Motor neuron (in vitro differentiated cells): ENCODE measurements around the gene PBRM1. TPM values are rescaled to one million over a fixed set of nuclear protein-coding genes. Genes with fewer than 3 reads are reported as not detected.
"Not testable (repeated sequence)": the region's sequence is repeated elsewhere in the genome, so short reads cannot be mapped to it uniquely, and the experiment has no call there.

Source experiments
- ATAC-seq, 8 experiments: fragments of 200-7000 bp; cut with Tn5 transposase; replicated peaks in 6 of 8; 2 replicates each; pipeline ENCODE4 v1.8.0; 2021; ENCODE audit warnings: mild to moderate bottlenecking in 8 of 8, moderate library complexity in 8 of 8
- H3K27ac ChIP-seq, 2 donors: fragments of 250-450 bp; sonication (Bioruptor Pico); 2 replicates each; pipeline ENCODE4 v1.9.0; 2021; ENCODE audit warnings: antibody characterized with exemption in 2 of 2, mild to moderate bottlenecking in 2 of 2, moderate library complexity in 1 of 2
- H3K4me1 ChIP-seq, 2 donors: fragments of 250-450 bp; sonication (Bioruptor Pico); replicated peaks in 1 of 2; 2 replicates each; pipeline ENCODE4 v1.6.1; 2021; ENCODE audit warnings: antibody characterized with exemption in 2 of 2, mild to moderate bottlenecking in 2 of 2, moderate library complexity in 1 of 2
- H3K4me3 ChIP-seq, 5 donors: fragments of 250-450 bp; sonication (Bioruptor Pico); 2 replicates each; pipeline ENCODE4 v1.9.0; 2021; ENCODE audit warnings: antibody characterized with exemption in 5 of 5, mild to moderate bottlenecking in 5 of 5, moderate library complexity in 4 of 5
- WGBS, 10 experiments: fragments of 450-650 bp; shearing (Covaris generic); methylation state at CpG; one replicate each; pipeline ENCODE4 v1.0.0; 2022; 5-methylcytosine and 5-hydroxymethylcytosine counted together
- in situ Hi-C, 9 experiments: fragments of 400-800 bp; cut with MboI; loops; one replicate each; pipeline ENCODE4 v1.15.0; 2021; ENCODE audit warnings: low sequenced_read_pairs in 9 of 9, low pct_unique_long_range_greater_than_20kb in 2 of 9; ENCODE audit not compliant: unreplicated experiment in 9 of 9
- total RNA-seq, 8 experiments: library from RNA; unstranded; fragments of 300-600 nt; gene quantifications; 2 replicates each; pipeline versions ENCODE4 v1.2.3 to v1.2.4, GENCODE V29; 2022

The PBRM1 gene
- 100 to 1,000 TPM in 1 of 8 experiments, 10 to 100 TPM in 7; 27.2 to 100 (median 66.9) TPM for total RNA-seq

GRCh38 chr3:52685709-52686691 lies at the start of gene PBRM1, which contains the start of gene GNL3:
TSS of gene PBRM1 (minus strand) at chr3:52685913.
TSS of gene GNL3 (plus strand) at chr3:52686032. CDS start at chr3:52686093, 61 bp downstream.
- 0 to 1% (median 0%) methylated on average over 1 to 13 of the region's 82 CpGs; no CpG with 5 or more reads in 1 of the 10 experiments for WGBS, 10 experiments
- in situ Hi-C loops: no loop called here

GRCh38 chr3:52733256-52733891 lies 47.7 kb upstream of the PBRM1 start:
- in situ Hi-C loops: no loop called here
- Histone ChIP-seq H3K4me1 (no peaks in the 10 kb centered on the region), H3K27ac (no peak overlapping the region), H3K4me3 (no peak overlapping the region)
- ATAC-seq: no peak
- WGBS, 10 experiments: 83 to 100% (median 92%) methylated on average over 4 to 10 of the region's 10 CpGs

More at GRCh38 chr3:52685709-52686691, at the start of gene PBRM1, which contains the start of gene GNL3:
- ATAC-seq: peak; percentile 74 to 92 (median 87)
- H3K4me1 ChIP-seq: peaks cover 12 to 17% of the 10 kb centered on the region in 2 donors
- peak within 1 kb of the TSS; percentile 56 to 94 (median 77) for H3K4me3 ChIP-seq
- H3K27ac ChIP-seq: peak within 1 kb of the TSS; percentile 99

- in situ Hi-C loops: no loop called here
- Histone ChIP-seq H3K27ac (no peak overlapping the region), H3K4me1 (no peaks in the 10 kb centered on the region), H3K4me3 (no peak overlapping the region)
- ATAC-seq: no peak
- WGBS, 10 experiments: 62 to 100% (median 83%) methylated on average over 2 to 8 of the region's 14 CpGs; no CpG with 5 or more reads in 2 of the 10 experiments
Measured at GRCh38 chr3:52731590-52731989, 45.9 kb upstream of the PBRM1 start.

DNA sequence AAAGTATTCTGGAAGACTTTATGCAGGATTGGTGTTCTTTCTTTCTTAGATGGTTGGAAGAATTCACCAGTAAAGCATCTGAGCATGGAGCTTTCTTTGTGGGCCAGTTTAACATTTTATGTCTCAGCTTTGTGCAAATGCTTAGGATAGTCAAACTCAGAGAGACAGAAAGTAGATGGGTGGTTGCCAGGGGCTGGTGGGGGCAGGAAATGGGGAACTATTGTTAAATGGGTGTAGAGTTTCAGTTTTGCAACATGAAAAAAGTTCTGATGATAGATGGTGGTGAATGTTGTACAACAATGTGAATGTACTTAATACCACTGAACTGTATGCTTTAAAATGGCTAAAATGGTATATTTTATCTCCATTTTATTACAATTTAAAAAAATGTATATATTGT lies 45.0 kb upstream of the PBRM1 start:
- no peak overlapping the region for H3K4me3 ChIP-seq
- H3K27ac ChIP-seq: no peak overlapping the region
- no peak for ATAC-seq
- in situ Hi-C loops: no loop called here
- H3K4me1 ChIP-seq: no peaks in the 10 kb centered on the region

DNA sequence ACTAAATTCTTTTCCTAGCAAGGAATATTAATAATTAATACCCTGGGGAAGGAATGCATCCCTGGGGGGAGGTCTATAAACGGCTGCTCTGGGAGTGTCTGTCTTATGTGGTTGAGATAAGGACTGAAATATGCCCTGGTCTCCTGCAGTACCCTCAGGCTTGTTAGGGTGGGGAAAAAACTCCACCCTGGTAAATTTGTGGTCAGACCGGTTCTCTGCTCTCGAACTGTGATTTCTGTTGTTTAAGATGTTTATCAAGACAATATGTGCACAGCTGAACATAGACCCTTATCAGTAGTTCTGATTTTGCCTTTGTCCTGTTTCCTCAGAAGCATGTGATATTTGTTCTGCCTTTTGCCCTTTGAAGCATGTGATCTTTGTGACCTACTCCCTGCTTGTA lies 43.0 kb upstream of the PBRM1 start:
- ATAC-seq, H3K27ac ChIP-seq, H3K4me3 ChIP-seq, H3K4me1 ChIP-seq, in situ Hi-C loops: not testable (repeated sequence)
- 73 to 83% (median 75%) methylated on average over 2 of the region's 3 CpGs; no CpG with 5 or more reads in 7 of the 10 experiments for WGBS, 10 experiments

DNA sequence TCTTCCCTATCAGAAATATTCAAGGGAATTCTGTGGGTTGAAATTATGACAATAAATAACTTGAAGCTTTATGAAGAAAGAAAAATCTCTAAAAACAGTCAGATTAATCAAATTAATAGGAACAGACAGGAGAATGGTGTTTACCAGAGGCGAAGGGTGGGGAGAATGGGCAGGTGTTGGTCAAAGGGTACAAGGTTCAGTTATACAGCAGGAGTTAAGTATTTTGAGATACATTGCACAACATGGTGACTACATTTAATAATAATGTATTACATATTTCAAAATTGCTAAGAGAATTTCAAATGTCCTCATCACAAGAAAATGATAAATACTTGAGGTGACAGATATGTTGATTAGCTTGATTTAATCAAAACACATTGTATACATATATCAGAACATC lies 38.8 kb upstream of the PBRM1 start:
- H3K4me1 ChIP-seq: no peaks in the 10 kb centered on the region
- no peak overlapping the region for H3K4me3 ChIP-seq
- H3K27ac ChIP-seq: no peak overlapping the region
- in situ Hi-C loops: no loop called here
- 50 to 100% (median 100%) methylated on average over 1 of the region's 1 CpG; no CpG with 5 or more reads in 2 of the 10 experiments for WGBS, 10 experiments
- ATAC-seq: no peak

DNA sequence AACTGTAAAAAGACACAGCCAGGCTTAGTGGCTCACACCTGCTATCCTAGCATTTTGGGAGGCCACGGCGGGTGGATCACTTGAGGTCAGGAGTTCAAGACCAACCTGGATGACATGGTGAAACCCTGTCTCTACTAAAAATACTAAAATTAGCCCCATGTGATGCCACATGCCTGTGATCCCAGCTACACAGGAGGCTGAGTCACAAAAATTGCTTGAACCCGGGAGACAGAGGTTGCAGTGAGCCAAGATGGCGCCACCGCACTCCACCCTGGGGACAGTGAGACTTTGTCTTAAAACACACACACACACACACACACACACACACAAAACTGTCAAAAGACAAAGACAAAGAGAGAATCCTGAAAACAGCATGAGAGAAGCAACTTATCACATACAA lies 38.2 kb upstream of the PBRM1 start:
- 70 to 100% (median 96%) methylated on average over 2 to 5 of the region's 5 CpGs; no CpG with 5 or more reads in 4 of the 10 experiments for WGBS, 10 experiments
- in situ Hi-C loops: no loop called here
- no peak for ATAC-seq

GRCh38 chr3:52722491-52722890 lies 36.8 kb upstream of the PBRM1 start:
- H3K4me3 ChIP-seq: no peak overlapping the region
- no peak overlapping the region for H3K27ac ChIP-seq
- ATAC-seq: no peak
- 84 to 100% (median 94%) methylated on average over 3 to 7 of the region's 7 CpGs; no CpG with 5 or more reads in 1 of the 10 experiments for WGBS, 10 experiments
- in situ Hi-C loops: no loop called here
- H3K4me1 ChIP-seq: no peaks in the 10 kb centered on the region

More for the DNA sequence above, 38.2 kb upstream of the PBRM1 start:
- Histone ChIP-seq H3K27ac (no peak overlapping the region), H3K4me3 (no peak overlapping the region), H3K4me1 (no peaks in the 10 kb centered on the region)

GRCh38 chr3:52721730-52722008 lies 36.0 kb upstream of the PBRM1 start:
- H3K4me1 ChIP-seq: no peaks in the 10 kb centered on the region
- no peak for ATAC-seq
- in situ Hi-C loops: no loop called here
- no peak overlapping the region for H3K4me3 ChIP-seq
- no peak overlapping the region for H3K27ac ChIP-seq
- 100% methylated on average over 1 of the region's 1 CpG; no CpG with 5 or more reads in 6 of the 10 experiments for WGBS, 10 experiments

- ATAC-seq: no peak
- in situ Hi-C loops: no loop called here
- H3K27ac ChIP-seq: no peak overlapping the region
- no peak overlapping the region for H3K4me3 ChIP-seq
- no peaks in the 10 kb centered on the region for H3K4me1 ChIP-seq
- WGBS, 10 experiments: 85 to 100% (median 93%) methylated on average over 1 to 6 of the region's 6 CpGs
Measured at GRCh38 chr3:52721002-52721729, 35.5 kb upstream of the PBRM1 start.

- no peaks in the 10 kb centered on the region for H3K4me1 ChIP-seq
- H3K27ac ChIP-seq: no peak overlapping the region
- H3K4me3 ChIP-seq: no peak overlapping the region
- in situ Hi-C loops: no loop called here
- ATAC-seq: no peak
Measured at GRCh38 chr3:52719618-52720017, 33.9 kb upstream of the PBRM1 start.

- no peak for ATAC-seq
- WGBS, 10 experiments: 67 to 100% (median 93%) methylated on average over 1 to 7 of the region's 11 CpGs; no CpG with 5 or more reads in 3 of the 10 experiments
- no peak overlapping the region for H3K27ac ChIP-seq
Measured at GRCh38 chr3:52715714-52716305, 30.1 kb upstream of the PBRM1 start.

More at GRCh38 chr3:52715714-52716305, 30.1 kb upstream of the PBRM1 start:
- no peak overlapping the region for H3K4me3 ChIP-seq
- H3K4me1 ChIP-seq: no peaks in the 10 kb centered on the region
- in situ Hi-C loops: no loop called here
